ENCODE results near the gene PDE4D. TPM values are rescaled to one million over a fixed set of nuclear protein-coding genes. Genes with fewer than 3 reads are reported as not detected.
A peak's percentile ranks its signal among the peaks of the same experiment; 100 is the strongest.

The PDE4D gene
- total and polyA plus RNA-seq, 2 donors = 21.2 to 30.3 TPM

GRCh38 chr5:59169768-59170150, 723.8 kb downstream of the PDE4D start:
- Histone ChIP-seq H3K27me3 (ENCODE audit: control insufficient read depth in 2 of 2, insufficient read depth in 1 of 2, low read length in 1 of 2) (no peaks in the 10 kb centered on the region), H3K36me3 (ENCODE audit: control insufficient read depth in 2 of 2, insufficient read depth in 2 of 2, low read length in 1 of 2) (no peaks in the 10 kb centered on the region), H3K4me1 (ENCODE audit: control insufficient read depth in 2 of 2, insufficient read depth in 2 of 2, low read length in 2 of 2) (no peaks in the 10 kb centered on the region), H3K4me3 (ENCODE audit: low read length in 2 of 2) (no peak overlapping the region), H3K9me3 (ENCODE audit: control insufficient read depth in 2 of 2, insufficient read depth in 1 of 2, low read length in 1 of 2) (no peaks in the 10 kb centered on the region), H3K27ac (ENCODE audit: low read depth in 1 of 2, low read length in 1 of 2) (no peak overlapping the region)
- 98% methylated on average over 1 of the region's 1 CpG for WGBS
- DNase-seq (ENCODE audit: low read depth in 6 of 9, low spot score in 9 of 9) = no peak

DNA sequence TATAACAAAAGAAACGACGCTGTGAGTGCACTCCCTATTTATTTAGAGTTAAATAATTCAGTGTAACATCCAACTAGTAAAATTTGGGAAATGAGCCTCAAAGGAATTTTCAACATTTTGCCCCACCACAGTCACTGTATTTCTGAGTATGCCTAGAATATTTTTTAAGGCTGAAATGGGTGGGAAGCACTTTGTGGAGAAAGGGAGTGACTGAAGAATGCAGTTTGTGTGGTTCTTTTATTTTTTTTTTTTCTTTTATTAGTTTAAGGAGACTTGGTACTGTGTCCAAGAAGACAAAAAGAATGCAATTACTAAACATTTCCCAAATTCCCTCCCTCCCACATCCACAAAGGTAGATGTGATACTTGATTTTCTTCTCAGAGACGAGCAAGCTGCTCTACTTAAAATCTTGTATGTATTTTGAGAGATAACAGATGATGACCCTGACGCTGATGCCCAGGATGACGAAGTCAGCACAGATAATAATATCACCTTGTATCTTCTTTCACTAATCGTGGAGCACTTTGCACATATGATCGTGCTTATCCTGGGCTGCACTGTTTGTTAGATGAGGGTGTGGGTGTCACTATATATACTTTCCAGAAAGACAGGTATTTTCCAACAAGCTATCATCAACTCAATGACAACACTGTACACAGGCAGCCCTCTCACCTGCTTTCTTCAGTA, 724.3 kb downstream of the PDE4D start:
- Histone ChIP-seq H3K4me1 (ENCODE audit: control insufficient read depth in 2 of 2, insufficient read depth in 2 of 2, low read length in 2 of 2) (no peaks in the 10 kb centered on the region), H3K9me3 (ENCODE audit: control insufficient read depth in 2 of 2, insufficient read depth in 1 of 2, low read length in 1 of 2) (no peaks in the 10 kb centered on the region), H3K4me3 (ENCODE audit: low read length in 2 of 2) (no peak overlapping the region), H3K27ac (ENCODE audit: low read depth in 1 of 2, low read length in 1 of 2) (no peak overlapping the region), H3K36me3 (ENCODE audit: control insufficient read depth in 2 of 2, insufficient read depth in 2 of 2, low read length in 1 of 2) (no peaks in the 10 kb centered on the region), H3K27me3 (ENCODE audit: control insufficient read depth in 2 of 2, insufficient read depth in 1 of 2, low read length in 1 of 2) (no peaks in the 10 kb centered on the region)
- DNase-seq (ENCODE audit: low read depth in 6 of 9, low spot score in 9 of 9) = no peak
- 96% methylated on average over 7 of the region's 7 CpGs for WGBS

DNA sequence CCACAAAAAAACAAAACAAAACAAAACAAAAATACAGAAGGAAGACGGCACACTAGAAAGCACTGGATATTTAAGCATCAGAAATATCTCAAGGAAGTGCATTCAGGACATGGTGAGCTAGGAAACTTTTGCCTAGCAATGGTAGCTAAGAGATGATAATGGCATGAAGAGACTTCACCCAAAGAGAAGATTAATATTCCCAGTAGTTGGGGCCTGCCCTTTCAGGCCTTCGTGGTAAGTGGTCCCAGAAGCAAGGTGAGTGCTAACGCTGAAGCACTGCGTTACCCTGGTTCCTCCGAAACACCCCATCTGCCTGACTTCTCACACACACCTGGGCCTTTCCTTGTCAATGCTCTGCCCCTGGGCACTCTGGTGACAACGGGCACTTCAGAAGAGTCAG, 725.5 kb downstream of the PDE4D start:
- 97% methylated on average over 6 of the region's 6 CpGs for WGBS
- H3K4me1 ChIP-seq (ENCODE audit: control insufficient read depth in 2 of 2, insufficient read depth in 2 of 2, low read length in 2 of 2) = no peaks in the 10 kb centered on the region

GRCh38 chr5:59164041-59164830, 729.3 kb downstream of the PDE4D start:
- no peaks in the 10 kb centered on the region for H3K36me3 ChIP-seq (ENCODE audit: control insufficient read depth in 2 of 2, insufficient read depth in 2 of 2, low read length in 1 of 2)
- no peaks in the 10 kb centered on the region for H3K27me3 ChIP-seq (ENCODE audit: control insufficient read depth in 2 of 2, insufficient read depth in 1 of 2, low read length in 1 of 2)
- H3K4me1 ChIP-seq (ENCODE audit: control insufficient read depth in 2 of 2, insufficient read depth in 2 of 2, low read length in 2 of 2) = peaks cover 0 to 17% of the 10 kb centered on the region in 2 donors
- no peak overlapping the region for H3K4me3 ChIP-seq (ENCODE audit: low read length in 2 of 2)
- 97% methylated on average over 7 of the region's 7 CpGs for WGBS
- no peaks in the 10 kb centered on the region for H3K9me3 ChIP-seq (ENCODE audit: control insufficient read depth in 2 of 2, insufficient read depth in 1 of 2, low read length in 1 of 2)
- DNase-seq (ENCODE audit: low read depth in 6 of 9, low spot score in 9 of 9) = no peak
- H3K27ac ChIP-seq (ENCODE audit: low read depth in 1 of 2, low read length in 1 of 2) = no peak overlapping the region

More for the DNA sequence above, 725.5 kb downstream of the PDE4D start:
- no peaks in the 10 kb centered on the region for H3K36me3 ChIP-seq (ENCODE audit: control insufficient read depth in 2 of 2, insufficient read depth in 2 of 2, low read length in 1 of 2)
- H3K27ac ChIP-seq (ENCODE audit: low read depth in 1 of 2, low read length in 1 of 2) = no peak overlapping the region
- DNase-seq (ENCODE audit: low read depth in 6 of 9, low spot score in 9 of 9) = no peak
- no peaks in the 10 kb centered on the region for H3K27me3 ChIP-seq (ENCODE audit: control insufficient read depth in 2 of 2, insufficient read depth in 1 of 2, low read length in 1 of 2)
- H3K4me3 ChIP-seq (ENCODE audit: low read length in 2 of 2) = no peak overlapping the region
- H3K9me3 ChIP-seq (ENCODE audit: control insufficient read depth in 2 of 2, insufficient read depth in 1 of 2, low read length in 1 of 2) = no peaks in the 10 kb centered on the region

DNA sequence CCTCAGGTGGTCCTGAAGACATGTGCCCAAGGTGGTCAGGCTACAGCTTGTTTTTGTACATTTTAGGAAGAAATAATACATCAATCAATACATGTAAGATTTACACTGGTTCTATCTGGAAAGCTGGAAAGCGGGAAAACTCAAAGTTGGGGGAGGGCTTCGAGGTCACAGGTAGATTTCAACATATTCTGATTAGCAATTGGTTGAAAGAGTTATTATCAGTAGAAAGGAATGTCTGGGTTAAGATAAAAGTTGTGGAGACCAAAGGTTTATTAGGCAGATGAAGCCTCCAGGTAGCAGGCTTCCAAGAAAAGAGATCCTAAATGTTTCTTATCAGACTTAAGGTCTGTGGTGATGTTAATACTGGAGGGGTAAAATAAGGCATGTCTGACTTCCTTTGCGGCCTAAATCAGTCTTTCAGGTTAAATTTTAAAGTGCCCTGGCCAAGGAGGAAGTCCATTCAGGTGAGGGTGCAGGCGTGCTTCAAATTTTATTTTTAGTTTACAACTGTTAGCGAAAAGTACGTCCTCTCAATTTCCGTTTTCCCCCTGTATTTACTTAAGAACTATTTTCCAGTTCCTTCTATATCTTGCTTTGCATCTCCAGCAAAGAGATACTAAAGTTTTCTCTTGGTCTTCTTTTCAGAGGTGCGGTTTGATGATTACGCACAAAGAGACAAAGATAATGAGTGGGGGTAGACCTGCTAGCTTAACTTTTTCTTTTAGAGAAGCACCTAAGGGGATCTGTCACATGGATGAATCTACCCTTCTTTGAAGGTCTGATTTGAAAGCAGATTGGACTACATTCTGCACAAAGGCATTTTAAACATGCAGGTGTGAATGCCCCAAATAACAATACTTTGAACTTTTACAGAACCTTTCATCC, 732.1 kb downstream of the PDE4D start:
- Histone ChIP-seq H3K4me1 (ENCODE audit: control insufficient read depth in 2 of 2, insufficient read depth in 2 of 2, low read length in 2 of 2) (peaks cover 0 to 17% of the 10 kb centered on the region in 2 donors), H3K36me3 (ENCODE audit: control insufficient read depth in 2 of 2, insufficient read depth in 2 of 2, low read length in 1 of 2) (no peaks in the 10 kb centered on the region), H3K4me3 (ENCODE audit: low read length in 2 of 2) (no peak overlapping the region), H3K27ac (ENCODE audit: low read depth in 1 of 2, low read length in 1 of 2) (peak overlapping the region; percentile 8 to 77), H3K27me3 (ENCODE audit: control insufficient read depth in 2 of 2, insufficient read depth in 1 of 2, low read length in 1 of 2) (no peaks in the 10 kb centered on the region), H3K9me3 (ENCODE audit: control insufficient read depth in 2 of 2, insufficient read depth in 1 of 2, low read length in 1 of 2) (no peaks in the 10 kb centered on the region)
- WGBS = 76% methylated on average over 9 of the region's 9 CpGs
- DNase-seq (ENCODE audit: low read depth in 6 of 9, low spot score in 9 of 9) = peak in 8 of 9 donors; percentile 22 to 84 (median 62)

GRCh38 chr5:59158637-59159391, 734.7 kb downstream of the PDE4D start:
- H3K4me3 ChIP-seq (ENCODE audit: low read length in 2 of 2) = no peak overlapping the region
- H3K27me3 ChIP-seq (ENCODE audit: control insufficient read depth in 2 of 2, insufficient read depth in 1 of 2, low read length in 1 of 2) = no peaks in the 10 kb centered on the region
- no peaks in the 10 kb centered on the region for H3K36me3 ChIP-seq (ENCODE audit: control insufficient read depth in 2 of 2, insufficient read depth in 2 of 2, low read length in 1 of 2)
- DNase-seq (ENCODE audit: low read depth in 6 of 9, low spot score in 9 of 9) = no peak
- no peak overlapping the region for H3K27ac ChIP-seq (ENCODE audit: low read depth in 1 of 2, low read length in 1 of 2)
- H3K9me3 ChIP-seq (ENCODE audit: control insufficient read depth in 2 of 2, insufficient read depth in 1 of 2, low read length in 1 of 2) = no peaks in the 10 kb centered on the region
- peaks cover 0 to 23% of the 10 kb centered on the region in 2 donors for H3K4me1 ChIP-seq (ENCODE audit: control insufficient read depth in 2 of 2, insufficient read depth in 2 of 2, low read length in 2 of 2)
- 93% methylated on average over 2 of the region's 2 CpGs for WGBS

GRCh38 chr5:59158165-59158564, 735.4 kb downstream of the PDE4D start:
- Histone ChIP-seq H3K9me3 (ENCODE audit: control insufficient read depth in 2 of 2, insufficient read depth in 1 of 2, low read length in 1 of 2) (no peaks in the 10 kb centered on the region), H3K4me3 (ENCODE audit: low read length in 2 of 2) (no peak overlapping the region), H3K4me1 (ENCODE audit: control insufficient read depth in 2 of 2, insufficient read depth in 2 of 2, low read length in 2 of 2) (peaks cover 0 to 24% of the 10 kb centered on the region in 2 donors), H3K36me3 (ENCODE audit: control insufficient read depth in 2 of 2, insufficient read depth in 2 of 2, low read length in 1 of 2) (no peaks in the 10 kb centered on the region), H3K27me3 (ENCODE audit: control insufficient read depth in 2 of 2, insufficient read depth in 1 of 2, low read length in 1 of 2) (no peaks in the 10 kb centered on the region), H3K27ac (ENCODE audit: low read depth in 1 of 2, low read length in 1 of 2) (no peak overlapping the region)
- DNase-seq (ENCODE audit: low read depth in 6 of 9, low spot score in 9 of 9) = no peak
- 94% methylated on average over 2 of the region's 2 CpGs for WGBS

GRCh38 chr5:59157068-59157467, 736.5 kb downstream of the PDE4D start:
- H3K4me1 ChIP-seq (ENCODE audit: control insufficient read depth in 2 of 2, insufficient read depth in 2 of 2, low read length in 2 of 2) = peaks cover 4 to 26% of the 10 kb centered on the region in 2 donors
- no peaks in the 10 kb centered on the region for H3K27me3 ChIP-seq (ENCODE audit: control insufficient read depth in 2 of 2, insufficient read depth in 1 of 2, low read length in 1 of 2)
- no peak for DNase-seq (ENCODE audit: low read depth in 6 of 9, low spot score in 9 of 9)
- WGBS = 95% methylated on average over 4 of the region's 4 CpGs
- no peaks in the 10 kb centered on the region for H3K9me3 ChIP-seq (ENCODE audit: control insufficient read depth in 2 of 2, insufficient read depth in 1 of 2, low read length in 1 of 2)
- no peaks in the 10 kb centered on the region for H3K36me3 ChIP-seq (ENCODE audit: control insufficient read depth in 2 of 2, insufficient read depth in 2 of 2, low read length in 1 of 2)
- H3K27ac ChIP-seq (ENCODE audit: low read depth in 1 of 2, low read length in 1 of 2) = no peak overlapping the region
- no peak overlapping the region for H3K4me3 ChIP-seq (ENCODE audit: low read length in 2 of 2)
